ENCODE results near the gene MIEF2. TPM values are rescaled to one million over a fixed set of nuclear protein-coding genes. Genes with fewer than 3 reads are reported as not detected.

MIEF2 gene
- total RNA-seq, 1 experiment from 2014 or later = 20.5 TPM

DNA sequence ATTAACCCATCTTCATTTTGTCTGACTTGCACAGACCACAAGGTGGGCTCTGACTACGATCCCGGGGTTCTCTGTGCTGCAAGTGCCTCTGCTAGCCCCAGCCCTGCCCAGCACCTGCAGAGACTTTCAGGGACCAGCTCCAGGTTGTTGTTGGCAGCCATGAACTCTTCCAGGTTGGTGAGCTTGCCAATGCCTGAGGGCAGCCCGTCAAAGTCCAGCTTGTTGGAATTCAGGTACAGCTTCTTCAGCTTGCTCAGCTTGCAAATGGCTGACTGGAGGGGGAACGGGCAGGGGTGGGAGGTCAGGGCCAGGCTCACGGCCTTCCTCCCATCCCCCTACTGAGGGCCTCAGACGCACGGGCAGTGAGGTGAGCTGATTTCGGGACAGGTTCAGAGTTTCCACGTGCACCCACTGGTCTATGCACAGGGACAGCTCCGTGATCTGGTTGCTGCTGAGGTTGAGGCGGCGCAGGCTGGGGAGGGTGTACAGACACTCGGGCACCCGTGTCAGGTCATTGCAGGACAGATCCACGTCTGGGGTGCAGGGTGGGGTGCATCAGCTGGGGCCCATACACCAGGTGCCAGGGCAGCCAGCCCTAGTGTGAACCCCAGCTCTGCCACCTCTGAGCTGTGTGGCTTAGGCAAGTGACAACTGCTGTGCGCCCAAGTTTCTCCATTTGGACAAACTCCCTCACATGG, 7.1 kb upstream of the MIEF2 start:
- in situ Hi-C loops (cut with HindIII; ENCODE audit: low sequenced_read_pairs) = no loop called here
- no peak for DNase-seq (ENCODE audit: low spot score)

DNA sequence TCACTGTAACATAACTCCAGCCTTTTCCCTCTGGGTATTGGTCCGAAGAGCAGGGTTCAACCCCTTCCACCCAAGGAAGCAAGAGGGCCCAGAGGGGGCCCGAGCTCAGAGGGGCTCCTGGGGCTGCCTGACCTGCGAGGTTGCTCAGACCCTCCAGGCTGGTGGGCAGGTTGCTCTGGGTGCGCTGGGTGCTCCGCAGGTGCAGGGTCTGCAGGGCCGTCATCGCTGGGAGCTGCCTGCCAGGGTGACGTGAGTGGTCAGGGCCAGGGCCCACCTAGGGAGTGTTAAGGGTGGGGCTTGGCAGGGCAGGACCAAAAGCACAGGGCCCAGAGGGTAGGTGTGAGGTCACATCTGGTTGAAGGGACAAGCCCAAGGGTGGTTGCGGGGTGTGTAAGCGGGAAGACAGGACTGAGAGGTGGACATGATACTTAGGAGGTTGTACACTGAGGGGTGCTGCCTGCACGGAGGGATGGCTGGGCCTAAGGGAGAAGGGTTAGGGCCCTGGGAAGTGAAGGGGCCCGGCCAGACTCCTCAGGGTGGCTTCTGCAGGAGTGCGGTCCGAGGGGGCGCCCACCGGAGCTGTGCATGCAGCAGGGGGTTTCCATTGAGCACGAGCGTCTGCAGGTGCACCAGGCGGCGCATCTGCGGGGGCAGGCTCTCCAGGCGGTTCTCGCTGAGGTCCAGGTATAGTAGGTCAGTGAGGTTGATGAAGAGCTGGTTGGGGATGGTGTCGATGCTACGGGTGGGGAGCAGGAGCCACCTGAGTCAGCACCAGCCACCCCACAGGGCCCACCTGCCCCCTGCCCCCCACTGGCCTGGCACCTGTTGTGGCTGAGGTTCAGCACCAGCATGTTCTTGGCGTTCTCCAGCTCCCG, 6.3 kb upstream of the MIEF2 start:
- in situ Hi-C loops (cut with HindIII; ENCODE audit: low sequenced_read_pairs) = no loop called here
- no peak for DNase-seq (ENCODE audit: low spot score)

DNA sequence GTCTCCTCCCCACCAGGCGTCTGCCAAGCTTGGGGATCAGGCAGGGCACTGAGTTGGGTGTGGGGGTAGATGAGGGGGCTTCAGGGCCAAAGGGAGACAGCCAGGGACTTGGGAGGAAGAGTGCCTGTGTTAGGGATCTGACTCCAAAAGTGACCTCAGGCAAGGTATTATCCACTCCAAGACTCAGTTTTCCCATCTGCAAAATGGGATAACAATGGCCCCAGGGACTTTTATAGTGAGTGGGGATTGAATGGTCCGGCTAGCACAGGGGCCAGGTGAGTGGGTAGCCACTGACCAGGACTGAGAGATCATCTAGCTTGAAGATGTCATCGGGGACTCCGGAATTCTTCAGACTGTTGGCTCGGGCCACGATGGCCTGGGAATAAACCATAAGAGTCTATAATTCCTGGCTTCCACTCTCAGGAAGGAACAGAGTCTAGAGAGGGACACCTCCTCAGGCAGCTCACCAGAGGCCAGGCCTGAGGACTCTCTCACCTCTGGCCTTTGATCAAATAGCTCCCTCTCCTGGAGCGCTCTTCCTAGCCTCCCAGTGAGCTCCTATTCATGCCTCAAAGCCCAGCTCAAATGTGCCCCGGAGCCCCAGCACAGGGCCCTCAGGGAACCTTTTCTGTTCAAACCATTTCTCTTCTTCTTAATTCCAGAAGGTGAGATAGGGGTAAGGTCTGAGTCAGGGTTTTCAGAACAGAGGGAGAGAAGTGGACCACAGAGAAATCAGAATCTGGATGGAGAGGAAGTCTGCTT, 5.4 kb upstream of the MIEF2 start:
- DNase-seq (ENCODE audit: low spot score) = no peak
- in situ Hi-C loops (cut with HindIII; ENCODE audit: low sequenced_read_pairs) = no loop called here

DNA sequence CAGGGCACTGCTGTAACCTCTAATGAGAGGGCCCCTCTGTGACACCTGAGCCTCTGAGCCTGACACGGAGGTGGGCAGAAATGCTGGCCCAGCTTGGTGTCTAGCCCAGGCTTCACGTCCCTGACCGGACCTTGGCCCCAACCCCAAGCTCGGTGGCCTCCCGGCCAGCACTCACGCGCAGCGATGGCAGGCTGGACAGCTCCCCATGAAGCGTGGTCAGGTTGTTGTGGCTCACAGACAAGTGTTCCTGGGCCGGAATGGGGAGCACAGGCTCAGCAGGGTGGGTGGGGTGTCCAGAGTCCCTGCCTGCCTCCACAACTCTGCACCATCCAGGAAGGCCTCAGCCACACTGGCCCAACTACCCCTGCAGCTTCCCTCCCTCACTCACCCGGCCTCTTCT, 4.1 kb upstream of the MIEF2 start:
- in situ Hi-C loops (cut with HindIII; ENCODE audit: low sequenced_read_pairs) = no loop called here
- DNase-seq (ENCODE audit: low spot score) = no peak

DNA sequence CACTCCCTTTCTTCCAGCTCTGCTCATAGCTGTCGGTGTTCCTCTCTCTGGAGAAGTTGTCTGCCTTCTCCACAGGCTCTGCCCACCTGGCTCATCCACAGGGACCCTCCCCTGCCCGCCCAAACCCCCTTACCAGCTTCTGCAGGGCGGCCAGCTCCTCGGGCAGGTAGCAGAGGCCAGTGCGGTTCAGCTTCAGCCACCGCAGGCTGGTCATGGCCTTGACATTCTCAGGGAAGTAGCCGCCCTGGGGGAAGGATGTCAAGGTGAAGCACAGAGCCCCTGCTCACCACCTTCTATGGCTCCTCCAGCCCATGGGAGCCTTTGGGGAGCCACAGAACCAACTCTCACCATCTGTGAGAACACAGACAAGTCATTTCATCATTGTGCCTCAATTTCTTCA, 3.7 kb upstream of the MIEF2 start:
- in situ Hi-C loops (cut with HindIII; ENCODE audit: low sequenced_read_pairs) = no loop called here
- no peak for DNase-seq (ENCODE audit: low spot score)

DNA sequence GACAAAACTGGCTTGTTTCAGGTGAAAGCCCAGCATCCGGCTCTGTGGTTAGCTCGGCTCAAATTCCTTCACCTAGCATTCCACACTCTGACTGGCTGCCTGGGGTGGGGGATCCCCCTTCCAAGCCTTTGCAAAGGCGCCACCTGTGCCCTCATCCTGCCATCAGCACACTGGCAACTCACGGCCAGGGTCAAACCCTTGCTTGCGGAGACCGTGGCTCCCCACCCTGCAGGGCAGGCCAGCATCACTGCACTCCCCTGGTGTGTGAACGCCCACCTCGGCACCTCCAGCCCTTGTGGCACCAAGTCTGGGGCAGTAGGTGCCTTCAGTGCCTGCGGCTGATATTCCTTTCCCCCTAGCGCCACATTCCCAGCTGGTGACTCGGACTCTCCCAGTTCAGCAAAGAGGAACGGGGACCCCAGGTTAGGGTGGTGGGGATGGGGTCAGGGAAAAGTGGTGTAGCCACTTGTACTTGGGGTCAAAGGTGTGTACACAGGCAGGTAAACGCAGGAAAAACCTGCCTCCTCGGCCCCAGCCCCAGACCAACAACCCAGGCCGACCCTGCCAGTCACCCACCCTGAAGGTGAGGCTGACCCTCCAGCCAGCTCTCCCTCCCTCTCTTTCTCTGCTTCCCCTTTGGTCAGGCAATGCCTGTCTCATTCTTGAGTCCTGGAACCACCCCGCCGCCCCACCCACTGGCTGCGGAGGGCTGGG, 3.0 kb upstream of the MIEF2 start:
- no peak for DNase-seq (ENCODE audit: low spot score)
- in situ Hi-C loops (cut with HindIII; ENCODE audit: low sequenced_read_pairs) = no loop called here

DNA sequence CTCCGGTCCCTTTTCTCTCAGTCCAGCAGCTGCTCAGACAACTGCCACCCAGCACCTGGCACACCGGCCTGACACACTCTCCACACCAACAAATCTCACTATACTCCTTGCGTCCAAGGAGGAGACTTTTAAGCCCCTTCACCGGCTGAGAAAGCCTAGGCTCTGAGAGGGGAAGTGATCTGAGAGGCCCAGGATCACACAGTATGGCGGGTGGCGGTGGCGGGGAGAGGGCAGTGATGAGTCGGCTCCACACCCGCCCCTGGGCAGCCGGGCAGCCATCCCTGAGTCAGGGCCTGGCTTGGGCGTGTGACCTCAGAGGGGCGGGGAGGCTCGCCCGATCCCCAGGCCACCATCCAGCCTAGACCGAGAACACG, 2.5 kb upstream of the MIEF2 start:
- in situ Hi-C loops (cut with HindIII; ENCODE audit: low sequenced_read_pairs) = no loop called here
- DNase-seq (ENCODE audit: low spot score) = peak; percentile 68

DNA sequence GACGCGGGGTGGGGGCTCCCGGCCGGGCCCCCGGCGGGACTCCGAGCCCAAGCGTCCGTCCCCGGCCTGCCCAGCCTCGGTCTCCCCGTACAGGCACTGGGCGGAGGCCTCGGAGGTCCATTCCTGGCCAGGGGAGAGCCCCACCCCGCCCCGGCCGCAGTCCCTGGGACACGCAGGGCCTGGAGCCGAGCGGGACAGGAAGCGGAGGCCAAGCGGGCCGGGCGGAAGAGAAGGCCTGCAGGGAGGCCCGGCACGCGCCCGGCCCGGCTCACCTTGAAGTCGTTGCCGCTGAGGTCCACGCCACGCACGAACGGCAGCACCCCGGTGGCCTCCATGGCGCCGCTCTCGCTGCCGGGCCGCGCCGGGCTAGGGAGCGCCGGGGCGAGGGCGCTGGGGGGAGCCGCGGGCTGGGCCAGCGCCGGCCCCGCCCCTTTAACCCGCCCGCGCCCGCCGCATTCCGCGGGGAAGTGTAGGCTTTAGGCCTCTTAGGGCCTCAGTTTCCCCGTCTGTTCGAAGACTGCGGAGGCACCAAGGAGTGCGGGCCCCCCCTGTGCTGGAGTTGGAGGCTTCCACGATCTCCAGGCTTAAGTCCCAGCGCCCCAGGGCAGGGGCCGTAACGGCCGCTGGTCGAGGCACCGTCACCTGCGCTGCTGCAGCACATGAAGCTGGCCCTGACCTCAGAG, 2.0 kb upstream of the MIEF2 start, which contains the start of gene FLII:
Gene FLII, minus strand, starts transcription at position 383 of the 683 bp plus-strand sequence. Its CDS starts 48 bp downstream, at position 335.
- peak; percentile 65 for DNase-seq (ENCODE audit: low spot score)
- in situ Hi-C loops (cut with HindIII; ENCODE audit: low sequenced_read_pairs) = no loop called here

DNA sequence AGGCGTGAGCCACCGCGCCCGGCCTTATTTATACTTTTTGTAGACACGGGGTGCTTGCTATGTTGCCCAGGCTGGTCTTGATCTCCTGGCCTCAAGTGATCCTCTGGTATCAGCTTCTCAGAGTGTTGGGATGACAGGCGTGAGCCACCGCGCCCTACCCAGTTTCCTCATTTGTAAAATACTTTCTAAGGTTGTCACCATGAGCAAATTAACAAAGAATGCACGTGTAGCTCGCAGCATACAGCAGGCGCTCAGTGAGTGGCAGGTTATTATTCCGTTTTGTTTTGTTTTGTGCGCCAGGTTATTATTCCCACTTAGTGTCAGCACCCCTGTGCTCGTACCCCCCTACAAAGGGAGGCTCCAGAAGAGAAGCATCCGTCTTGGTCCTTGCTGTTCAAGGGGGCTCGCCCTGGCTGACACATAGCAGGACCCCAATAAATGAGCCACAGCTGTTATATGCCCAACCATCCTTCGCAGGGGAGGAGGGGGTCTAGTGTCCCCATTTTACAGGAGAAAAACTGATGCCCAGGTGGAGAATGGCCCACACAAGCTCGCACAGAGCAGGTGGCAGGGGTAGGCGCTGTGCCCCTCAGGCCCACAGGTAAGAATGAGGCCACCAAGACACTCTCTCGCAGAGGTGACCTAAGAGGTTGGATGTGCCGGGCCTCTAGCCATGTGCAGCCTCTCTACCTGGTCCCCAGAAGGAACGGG, 686 bp upstream of the MIEF2 start:
- DNase-seq (ENCODE audit: low spot score) = no peak
- in situ Hi-C loops (cut with HindIII; ENCODE audit: low sequenced_read_pairs) = no loop called here

DNA sequence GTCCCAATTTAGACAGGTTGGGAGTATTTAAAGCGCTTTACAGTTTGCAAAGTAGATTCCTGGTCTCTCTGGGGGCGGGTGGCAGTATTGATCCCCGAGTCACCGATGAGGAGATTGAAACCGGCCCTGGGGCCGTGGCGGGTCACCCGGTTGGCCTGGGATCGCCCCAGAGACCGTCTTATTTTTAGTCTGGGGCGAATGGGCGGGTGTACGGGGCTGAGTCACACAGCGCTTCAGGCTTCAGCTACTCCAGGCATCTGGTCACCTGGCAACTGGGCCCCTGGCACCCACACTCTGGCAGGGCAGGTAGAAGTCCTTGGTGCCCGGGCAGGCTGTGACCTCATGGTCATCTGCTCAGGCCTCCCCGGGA, 669 bp downstream of the MIEF2 start:
- DNase-seq (ENCODE audit: low spot score) = peak; percentile 45
- in situ Hi-C loops (cut with HindIII; ENCODE audit: low sequenced_read_pairs) = no loop called here

DNA sequence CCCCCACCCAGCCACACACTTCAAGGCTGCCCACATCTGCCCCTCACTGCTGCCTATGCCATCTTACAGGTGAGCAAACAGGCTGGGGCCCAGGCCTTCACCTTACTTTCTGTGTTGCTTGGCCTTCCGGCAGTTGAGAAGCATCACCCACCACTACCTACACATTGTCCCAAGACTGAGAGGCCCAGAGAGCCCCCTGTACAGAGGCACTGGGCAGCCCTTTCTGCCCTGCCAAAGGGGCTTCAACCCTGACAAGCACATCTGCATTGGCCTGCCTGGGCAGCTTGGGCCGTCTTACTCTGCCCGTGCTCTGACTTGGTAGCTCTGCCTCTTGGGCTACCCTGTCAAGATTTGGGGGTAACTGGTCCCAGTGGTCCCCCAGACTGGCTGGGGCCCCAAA, 1.2 kb downstream of the MIEF2 start:
- in situ Hi-C loops (cut with HindIII; ENCODE audit: low sequenced_read_pairs) = no loop called here
- no peak for DNase-seq (ENCODE audit: low spot score)

DNA sequence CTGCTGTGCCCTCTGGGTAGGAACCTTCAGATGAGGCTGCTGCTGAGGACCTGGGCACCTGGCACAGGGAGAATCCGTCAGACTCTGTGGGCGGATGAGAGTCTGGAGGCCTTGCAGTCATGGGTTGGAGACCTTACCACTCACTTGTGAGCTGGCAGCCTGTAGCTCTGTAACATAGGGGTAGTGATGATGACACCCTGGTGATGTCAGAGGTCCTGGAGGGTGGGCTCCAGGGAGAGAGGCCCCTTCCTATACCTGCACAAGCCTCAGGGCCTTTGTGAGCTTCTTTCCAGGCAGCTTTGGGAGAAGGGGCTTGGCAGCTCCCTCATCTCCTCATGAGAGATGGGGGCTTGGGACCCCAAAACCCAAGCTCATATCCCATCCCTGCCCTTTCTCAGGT, 1.6 kb downstream of the MIEF2 start:
- in situ Hi-C loops (cut with HindIII; ENCODE audit: low sequenced_read_pairs) = no loop called here
- no peak for DNase-seq (ENCODE audit: low spot score)

DNA sequence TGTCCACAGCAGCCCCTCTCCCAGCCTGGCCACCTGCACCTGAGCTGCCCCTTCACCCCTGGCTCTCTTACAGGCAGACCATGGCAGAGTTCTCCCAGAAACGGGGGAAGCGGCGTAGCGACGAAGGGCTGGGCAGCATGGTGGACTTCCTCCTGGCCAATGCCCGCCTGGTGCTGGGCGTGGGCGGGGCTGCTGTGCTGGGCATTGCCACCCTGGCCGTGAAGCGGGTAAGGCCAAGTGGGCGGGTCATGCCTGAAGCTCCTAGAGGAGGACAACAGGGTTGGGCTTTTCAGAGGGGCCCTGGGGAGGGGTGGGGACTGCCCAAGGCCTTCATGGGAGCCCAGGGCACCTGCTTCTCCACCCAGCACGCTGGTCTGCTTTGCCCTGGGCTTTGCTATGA, 2.2 kb downstream of the MIEF2 start:
- no peak for DNase-seq (ENCODE audit: low spot score)
- in situ Hi-C loops (cut with HindIII; ENCODE audit: low sequenced_read_pairs) = no loop called here

DNA sequence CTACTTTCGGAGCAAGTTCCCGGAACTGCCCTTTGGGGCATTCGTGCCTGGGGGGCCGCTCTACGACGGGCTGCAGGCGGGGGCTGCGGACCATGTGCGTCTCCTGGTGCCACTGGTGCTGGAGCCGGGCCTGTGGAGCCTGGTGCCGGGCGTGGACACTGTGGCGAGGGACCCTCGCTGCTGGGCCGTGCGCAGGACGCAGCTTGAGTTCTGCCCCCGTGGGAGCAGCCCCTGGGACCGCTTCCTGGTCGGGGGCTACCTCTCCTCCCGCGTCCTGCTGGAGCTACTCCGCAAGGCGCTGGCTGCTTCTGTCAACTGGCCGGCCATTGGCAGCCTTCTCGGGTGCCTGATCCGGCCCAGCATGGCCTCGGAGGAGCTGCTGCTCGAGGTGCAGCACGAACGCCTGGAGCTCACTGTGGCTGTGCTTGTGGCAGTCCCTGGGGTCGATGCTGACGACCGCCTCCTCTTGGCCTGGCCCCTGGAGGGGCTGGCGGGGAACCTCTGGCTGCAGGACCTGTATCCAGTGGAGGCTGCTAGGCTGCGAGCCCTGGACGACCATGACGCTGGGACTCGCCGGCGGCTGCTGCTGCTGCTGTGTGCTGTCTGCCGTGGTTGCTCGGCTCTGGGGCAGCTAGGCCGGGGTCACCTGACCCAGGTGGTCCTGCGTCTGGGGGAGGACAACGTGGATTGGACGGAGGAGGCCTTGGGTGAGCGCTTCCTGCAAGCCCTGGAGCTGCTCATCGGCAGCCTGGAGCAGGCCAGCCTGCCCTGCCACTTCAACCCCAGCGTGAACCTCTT, 3.6 kb downstream of the MIEF2 start:
- in situ Hi-C loops (cut with HindIII; ENCODE audit: low sequenced_read_pairs) = no loop called here
- DNase-seq (ENCODE audit: low spot score) = no peak

DNA sequence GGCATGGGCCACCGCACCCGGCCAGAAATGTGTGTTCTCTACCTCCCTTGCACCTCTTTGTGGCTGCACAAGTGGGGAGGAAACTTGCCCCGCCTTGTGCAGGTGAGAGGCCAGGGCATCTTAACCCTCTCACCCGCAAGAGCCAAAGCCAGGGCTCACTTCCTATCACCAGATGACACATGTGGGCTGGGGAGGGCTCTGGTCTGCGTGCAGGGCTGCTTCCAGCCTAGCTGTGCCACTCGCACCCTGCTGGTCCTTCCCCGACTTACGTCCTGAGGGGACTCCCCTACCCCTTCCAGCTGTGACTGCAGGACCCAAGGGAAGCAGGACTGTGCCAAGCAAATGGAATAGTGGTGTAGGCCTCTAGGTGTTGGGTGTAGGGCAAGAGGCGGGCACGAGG, 6.9 kb downstream of the MIEF2 start:
- in situ Hi-C loops (cut with HindIII; ENCODE audit: low sequenced_read_pairs) = no loop called here
- DNase-seq (ENCODE audit: low spot score) = no peak

DNA sequence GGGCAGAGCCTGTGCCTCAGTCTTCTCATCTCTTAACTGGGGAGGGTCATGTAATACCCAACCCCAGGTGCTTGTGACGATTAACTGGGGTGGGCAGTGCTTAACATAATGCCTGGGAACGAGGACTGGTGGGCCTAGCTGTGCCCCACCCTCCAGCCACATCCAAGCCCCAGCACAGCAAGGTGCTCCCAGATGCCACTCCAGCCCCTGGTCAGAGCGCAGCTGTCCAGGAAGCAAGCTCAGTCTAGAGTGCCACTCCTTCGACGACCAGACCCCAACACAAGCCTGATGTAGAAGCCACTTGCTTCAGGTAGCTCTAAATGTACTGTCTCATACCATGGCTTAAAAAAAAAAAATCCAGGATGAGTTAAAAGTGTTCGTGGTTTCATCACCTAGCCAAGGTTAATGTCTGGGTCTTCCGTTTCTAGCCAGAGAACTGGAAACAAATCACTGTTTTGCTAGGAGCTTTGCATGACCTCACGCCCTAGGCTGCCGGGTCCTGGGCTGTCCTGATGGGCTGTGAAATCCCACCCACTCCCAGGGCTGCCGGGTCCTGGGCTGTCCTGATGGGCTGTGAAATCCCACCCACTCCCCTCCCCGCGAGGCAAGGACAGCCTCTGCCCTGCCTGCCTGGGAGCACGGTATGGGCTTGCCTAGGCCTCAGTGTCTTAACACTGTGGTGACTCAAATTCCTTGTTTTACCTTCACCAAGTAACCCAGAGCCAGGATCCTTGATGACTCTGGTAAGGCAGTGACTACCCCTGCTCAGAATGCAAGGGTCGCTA, 7.7 kb downstream of the MIEF2 start:
- no peak for DNase-seq (ENCODE audit: low spot score)
- in situ Hi-C loops (cut with HindIII; ENCODE audit: low sequenced_read_pairs) = no loop called here

Measured in G401 (cell line).